CD14-positive monocyte (primary cell): ENCODE measurements around the gene ACSL1. TPM values are rescaled to one million over a fixed set of nuclear protein-coding genes. Genes with fewer than 3 reads are reported as not detected.
A peak's percentile ranks its signal among the peaks of the same experiment; 100 is the strongest.
"Not testable (repeated sequence)": the region's sequence is repeated elsewhere in the genome, so short reads cannot be mapped to it uniquely, and the experiment has no call there.

Experiments
- DNase-seq, 3 donors: peaks; one replicate each; pipeline ENCODE4 v3.0.0-alpha.2; 2011 to 2022
- H2AFZ ChIP-seq: 2 replicates; pipeline ENCODE4 v1.6.0; 2012; ENCODE audit warnings: mild to moderate bottlenecking, low read depth, low read length, inconsistent platforms; ENCODE audit not compliant: insufficient read depth, poor library complexity, severe bottlenecking
- H3K27ac ChIP-seq, 2 donors: 1 replicate in 1 of 2; 2 replicates in 1 of 2; pipeline ENCODE4 v1.5.1; 2012 to 2013; ENCODE audit warnings: low read length in 2 of 2, control low read depth in 1 of 2, inconsistent platforms in 1 of 2, low read depth in 1 of 2, mild to moderate bottlenecking in 1 of 2
- H3K27me3 ChIP-seq, 2 donors: one replicate each; pipeline versions ENCODE4 v1.6.0 to v1.6.1; 2011 to 2013; ENCODE audit warnings: low read length in 2 of 2; ENCODE audit not compliant: control insufficient read depth in 2 of 2, insufficient read depth in 2 of 2
- H3K36me3 ChIP-seq, 2 donors: replicated peaks in 1 of 2; 1 replicate in 1 of 2; 2 replicates in 1 of 2; pipeline versions ENCODE4 v1.5.1 to v1.6.1; 2012 to 2013; ENCODE audit warnings: low read length in 2 of 2, control low read depth in 1 of 2, inconsistent platforms in 1 of 2, mild to moderate bottlenecking in 1 of 2; ENCODE audit not compliant: insufficient read depth in 2 of 2, control insufficient read depth in 1 of 2
- H3K4me1 ChIP-seq, 2 donors: 1 replicate in 1 of 2; 2 replicates in 1 of 2; pipeline versions ENCODE4 v1.5.1 to v1.6.1; 2012 to 2013; ENCODE audit warnings: low read length in 2 of 2, control low read depth in 1 of 2, inconsistent platforms in 1 of 2, mild to moderate bottlenecking in 1 of 2, moderate library complexity in 1 of 2; ENCODE audit not compliant: insufficient read depth in 2 of 2, control insufficient read depth in 1 of 2
- H3K4me2 ChIP-seq: replicated peaks from 2 replicates; pipeline ENCODE3; 2012; ENCODE audit warnings: low read length, moderate library complexity, mild to moderate bottlenecking; ENCODE audit not compliant: poor library complexity, severe bottlenecking; ENCODE audit errors: extremely low read depth
- H3K4me3 ChIP-seq, 3 experiments: fragments of 200-600 bp in 1 of 3; sonication (generic) in 1 of 3; replicated peaks in 1 of 3; 1 replicate in 2 of 3; 2 replicates in 1 of 3; pipeline ENCODE4 v1.5.1; 2011 to 2013; ENCODE audit warnings: low read length in 3 of 3, mild to moderate bottlenecking in 3 of 3, control low read depth in 2 of 3, low read depth in 2 of 3, inconsistent platforms in 1 of 3, moderate library complexity in 1 of 3
- H3K79me2 ChIP-seq: 2 replicates; pipeline ENCODE4 v1.6.0; 2012; ENCODE audit warnings: mild to moderate bottlenecking, control low read depth, inconsistent platforms, low read length, moderate library complexity; ENCODE audit not compliant: insufficient read depth
- H3K9ac ChIP-seq: 2 replicates; pipeline ENCODE4 v1.6.0; 2017; ENCODE audit warnings: low read length, mild to moderate bottlenecking; ENCODE audit not compliant: insufficient read depth, poor library complexity, severe bottlenecking
- H3K9me3 ChIP-seq, 2 donors: replicated peaks in 1 of 2; 1 replicate in 1 of 2; 2 replicates in 1 of 2; pipeline versions ENCODE4 v1.5.1 to v1.6.1; 2012 to 2013; ENCODE audit warnings: low read length in 2 of 2, control low read depth in 1 of 2; ENCODE audit not compliant: control insufficient read depth in 1 of 2, insufficient read depth in 1 of 2
- H4K20me1 ChIP-seq: 2 replicates; pipeline ENCODE4 v1.6.0; 2012; ENCODE audit warnings: mild to moderate bottlenecking, low read length, control low read depth, moderate library complexity; ENCODE audit not compliant: insufficient read depth
- H3K27ac Mint-ChIP-seq, 7 donors: one replicate each; pipeline ENCODE4 v1.8.0; 2020; ENCODE audit warnings: mild to moderate bottlenecking in 7 of 7, mixed read lengths in 7 of 7, moderate library complexity in 6 of 7, inconsistent platforms in 2 of 7
- H3K27me3 Mint-ChIP-seq, 3 donors: one replicate each; pipeline ENCODE4 v1.8.0; 2021 to 2022; ENCODE audit warnings: low read depth in 3 of 3, mild to moderate bottlenecking in 3 of 3, mixed read lengths in 3 of 3, moderate library complexity in 3 of 3, inconsistent platforms in 1 of 3
- H3K36me3 Mint-ChIP-seq, 2 donors: one replicate each; pipeline ENCODE4 v1.8.0; 2020; ENCODE audit warnings: mixed read lengths in 2 of 2, inconsistent platforms in 1 of 2, mild to moderate bottlenecking in 1 of 2
- H3K4me1 Mint-ChIP-seq: one replicate; pipeline ENCODE4 v1.8.0; 2020; ENCODE audit warnings: mild to moderate bottlenecking, mixed read lengths
- H3K4me3 Mint-ChIP-seq, 2 donors: one replicate each; pipeline ENCODE4 v1.8.0; 2020; ENCODE audit warnings: mild to moderate bottlenecking in 2 of 2, mixed read lengths in 2 of 2, moderate library complexity in 1 of 2
- H3K9me3 Mint-ChIP-seq, 7 donors: one replicate each; pipeline ENCODE4 v1.8.0; 2020 to 2022; ENCODE audit warnings: mixed read lengths in 7 of 7, mild to moderate bottlenecking in 6 of 7, moderate library complexity in 6 of 7, inconsistent platforms in 2 of 7
- WGBS: methylation state at CpG from one replicate; pipeline ENCODE4 v1.1.5; 2013; ENCODE audit warnings: missing lambda C conversion rate; ENCODE audit not compliant: insufficient coverage; 5-methylcytosine and 5-hydroxymethylcytosine counted together
- intact Hi-C, 2 donors: fragments of 100-400 bp; cut with micrococcal nuclease; formaldehyde crosslinking; loops; one replicate each; pipeline versions ENCODE4 v1.15.0 to v1.15.1; 2023
- polyA plus RNA-seq, 3 donors: library from polyadenylated mRNA; depleted of rRNA in 1 of 3; unstranded in 2 of 3; stranded (reverse) in 1 of 3; fragments of 300-500 nt in 2 of 3; fragments of >200 nt in 1 of 3; fragmentation: Illumina TruSeq in 2 of 3; gene quantifications; 1 replicate in 2 of 3; 2 replicates in 1 of 3; pipeline ENCODE4 v1.2.3, GENCODE V29; 2012 to 2021
- TF ChIP-seq, protein P1 (sequence below): fragments of 200-600 bp; IDR thresholded peaks from one replicate; pipeline ENCODE4 v1.8.0; 2022; ENCODE audit warnings: antibody characterized with exemption, mild to moderate bottlenecking

The ACSL1 gene
- polyA plus RNA-seq, 3 donors = 72.4 to 115 (median 115) TPM

- TF ChIP-seq, protein P1, sequence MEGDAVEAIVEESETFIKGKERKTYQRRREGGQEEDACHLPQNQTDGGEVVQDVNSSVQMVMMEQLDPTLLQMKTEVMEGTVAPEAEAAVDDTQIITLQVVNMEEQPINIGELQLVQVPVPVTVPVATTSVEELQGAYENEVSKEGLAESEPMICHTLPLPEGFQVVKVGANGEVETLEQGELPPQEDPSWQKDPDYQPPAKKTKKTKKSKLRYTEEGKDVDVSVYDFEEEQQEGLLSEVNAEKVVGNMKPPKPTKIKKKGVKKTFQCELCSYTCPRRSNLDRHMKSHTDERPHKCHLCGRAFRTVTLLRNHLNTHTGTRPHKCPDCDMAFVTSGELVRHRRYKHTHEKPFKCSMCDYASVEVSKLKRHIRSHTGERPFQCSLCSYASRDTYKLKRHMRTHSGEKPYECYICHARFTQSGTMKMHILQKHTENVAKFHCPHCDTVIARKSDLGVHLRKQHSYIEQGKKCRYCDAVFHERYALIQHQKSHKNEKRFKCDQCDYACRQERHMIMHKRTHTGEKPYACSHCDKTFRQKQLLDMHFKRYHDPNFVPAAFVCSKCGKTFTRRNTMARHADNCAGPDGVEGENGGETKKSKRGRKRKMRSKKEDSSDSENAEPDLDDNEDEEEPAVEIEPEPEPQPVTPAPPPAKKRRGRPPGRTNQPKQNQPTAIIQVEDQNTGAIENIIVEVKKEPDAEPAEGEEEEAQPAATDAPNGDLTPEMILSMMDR = no peak
Measured at GRCh38 chr4:184844742-184845141, 19.0 kb upstream of the ACSL1 start.

DNA sequence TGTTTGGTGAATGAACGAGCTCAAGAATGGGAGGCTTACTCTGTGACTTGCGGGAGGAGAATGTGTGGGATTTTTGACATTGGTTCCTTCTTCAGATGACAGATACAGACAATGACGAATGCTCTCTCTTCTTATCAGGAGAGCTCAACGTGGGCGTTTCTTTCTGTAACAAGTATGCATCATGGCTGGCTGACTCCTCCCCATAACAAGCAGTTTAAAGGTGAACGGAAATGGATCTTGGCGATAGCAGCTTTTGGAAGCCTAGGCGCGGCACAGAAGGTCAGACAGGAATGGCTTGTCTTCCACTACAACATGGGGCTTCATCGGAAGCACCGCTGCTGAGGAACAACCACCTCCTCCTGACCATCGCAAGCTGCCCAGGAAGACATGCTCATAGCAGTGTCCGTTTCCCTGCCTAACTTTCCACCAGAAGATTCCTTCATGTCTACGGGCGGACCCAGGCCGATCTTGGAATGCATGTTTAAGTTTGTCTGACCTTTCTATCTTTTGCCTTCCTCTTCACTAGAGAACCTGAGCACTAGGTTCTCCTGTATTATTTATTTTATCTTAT lies 18.3 kb upstream of the ACSL1 start:
- H3K79me2 ChIP-seq = no peaks in the 10 kb centered on the region
- Mint-ChIP-seq H3K27me3 (peaks cover 0 to 3% (median 2%) of the 10 kb centered on the region in 3 donors), H3K9me3 (no peaks in the 10 kb centered on the region), H3K4me3 (no peak overlapping the region), H3K36me3 (peaks cover 0 to 6% of the 10 kb centered on the region in 2 donors), H3K27ac (no peak overlapping the region), H3K4me1 (peaks cover 14% of the 10 kb centered on the region)
- H3K4me2 ChIP-seq = no peak overlapping the region
- intact Hi-C loops = no loop called here
- TF ChIP-seq, protein P1 = no peak
- no peak overlapping the region for H3K9ac ChIP-seq
- no peak overlapping the region for H3K4me3 ChIP-seq
- H3K27ac ChIP-seq = no peak overlapping the region
- H3K27me3 ChIP-seq = no peaks in the 10 kb centered on the region
- H4K20me1 ChIP-seq = no peaks in the 10 kb centered on the region
- peaks cover 13 to 17% of the 10 kb centered on the region in 2 donors for H3K4me1 ChIP-seq
- 93% methylated on average over 10 of the region's 16 CpGs for WGBS
- no peaks in the 10 kb centered on the region for H3K36me3 ChIP-seq
- no peaks in the 10 kb centered on the region for H3K9me3 ChIP-seq
- no peak for DNase-seq
- H2AFZ ChIP-seq = no peak overlapping the region

More at GRCh38 chr4:184844742-184845141, 19.0 kb upstream of the ACSL1 start:
- H3K4me1 Mint-ChIP-seq = peaks cover 14% of the 10 kb centered on the region
- intact Hi-C loops = no loop called here
- peaks cover 17 to 23% of the 10 kb centered on the region in 2 donors for H3K4me1 ChIP-seq
- H2AFZ ChIP-seq = no peak overlapping the region
- H3K27me3 Mint-ChIP-seq = peaks cover 0 to 3% (median 2%) of the 10 kb centered on the region in 3 donors
- H3K27me3 ChIP-seq = no peaks in the 10 kb centered on the region
- H3K36me3 Mint-ChIP-seq = peaks cover 0 to 8% of the 10 kb centered on the region in 2 donors
- H3K27ac Mint-ChIP-seq = peak overlapping the region in 2 of 7 donors; percentile 10 to 27
- no peaks in the 10 kb centered on the region for H4K20me1 ChIP-seq
- no peak overlapping the region for H3K4me3 Mint-ChIP-seq
- no peak overlapping the region for H3K4me3 ChIP-seq
- H3K9me3 ChIP-seq = no peaks in the 10 kb centered on the region
- DNase-seq = no peak
- no peaks in the 10 kb centered on the region for H3K9me3 Mint-ChIP-seq
- H3K27ac ChIP-seq = no peak overlapping the region
- no peaks in the 10 kb centered on the region for H3K36me3 ChIP-seq
- no peak overlapping the region for H3K9ac ChIP-seq
- no peak overlapping the region for H3K4me2 ChIP-seq
- WGBS = 83% methylated on average over 1 of the region's 1 CpG
- H3K79me2 ChIP-seq = no peaks in the 10 kb centered on the region

- Mint-ChIP-seq H3K4me1 (peaks cover 14% of the 10 kb centered on the region), H3K27ac (peak overlapping the region in 1 of 7 donors; percentile 76)
- H3K4me3 Mint-ChIP-seq, H4K20me1 ChIP-seq, H3K27me3 ChIP-seq, H3K9me3 Mint-ChIP-seq, DNase-seq, intact Hi-C loops, H3K27ac ChIP-seq, H3K79me2 ChIP-seq, H3K9me3 ChIP-seq, H3K4me3 ChIP-seq, H2AFZ ChIP-seq, H3K36me3 Mint-ChIP-seq, H3K4me1 ChIP-seq, H3K4me2 ChIP-seq, H3K27me3 Mint-ChIP-seq, H3K9ac ChIP-seq, H3K36me3 ChIP-seq: not testable (repeated sequence)
- WGBS = 88% methylated on average over 3 of the region's 6 CpGs
Measured at GRCh38 chr4:184839075-184839399, 13.3 kb upstream of the ACSL1 start.
